Measurements from ENCODE around the gene FBXL16. TPM values are rescaled to one million over a fixed set of nuclear protein-coding genes. Genes with fewer than 3 reads are reported as not detected.
"Not testable (repeated sequence)": the region's sequence is repeated elsewhere in the genome, so short reads cannot be mapped to it uniquely, and the experiment has no call there.

The FBXL16 gene
- total RNA-seq, 4 donors from 2014 or later, result 5.8 to 7.5 (median 6.9) TPM

DNA sequence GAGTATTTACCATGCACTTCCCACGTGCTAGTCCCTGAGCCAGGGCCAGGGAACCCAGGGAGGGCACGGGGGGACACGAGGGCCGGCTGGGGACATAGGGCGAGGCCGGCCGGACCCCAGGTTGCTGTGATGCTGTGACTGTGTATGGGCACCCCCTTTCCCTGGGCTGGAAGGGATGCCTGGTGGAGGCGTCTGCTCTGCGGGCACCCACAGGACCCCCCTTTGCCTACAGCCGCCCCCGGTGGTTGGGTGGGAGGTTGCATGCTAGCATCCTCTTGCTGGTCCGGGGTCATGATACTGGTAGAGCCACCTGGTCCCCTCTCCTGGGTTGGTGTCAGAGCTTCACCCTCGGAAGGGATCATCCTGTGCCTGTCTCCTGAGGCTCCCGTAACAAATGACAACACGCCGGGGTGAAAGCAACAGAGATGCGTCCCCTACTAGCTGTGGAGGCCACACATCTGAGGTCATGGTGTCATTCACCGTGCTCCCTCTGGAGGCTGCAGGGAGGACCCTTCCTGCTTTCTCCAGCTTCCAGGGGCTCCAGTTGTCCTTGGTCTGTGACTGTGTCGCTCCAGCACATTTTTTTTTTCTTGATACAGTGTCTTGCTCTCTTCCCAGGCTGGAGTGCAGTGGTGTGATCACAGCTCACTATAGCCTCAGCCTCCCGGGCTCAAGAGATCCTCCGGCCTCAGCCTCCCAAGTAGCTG is 38.3 kb upstream of the FBXL16 start:
- H3K36me3 ChIP-seq, result no peaks in the 10 kb centered on the region
- peaks cover 12 to 13% of the 10 kb centered on the region in 2 donors for H3K4me1 ChIP-seq
- 81 to 84% methylated on average over 6 to 16 of the region's 21 CpGs for WGBS, 2 donors
- no peaks in the 10 kb centered on the region for H3K9me3 ChIP-seq
- no peak overlapping the region for H3K4me3 ChIP-seq (replicated peaks in 1 of 3)
- DNase-seq, result no peak
- no peak overlapping the region for H3K27ac ChIP-seq
- intact Hi-C loops (cut with DNase I), result no loop called here
- no peaks in the 10 kb centered on the region for H3K27me3 ChIP-seq
- TF ChIP-seq CTCF (IDR thresholded peaks at IDR 0.05), result no peak
- TF ChIP-seq POLR2A (IDR thresholded peaks at IDR 0.05), result no peak

DNA sequence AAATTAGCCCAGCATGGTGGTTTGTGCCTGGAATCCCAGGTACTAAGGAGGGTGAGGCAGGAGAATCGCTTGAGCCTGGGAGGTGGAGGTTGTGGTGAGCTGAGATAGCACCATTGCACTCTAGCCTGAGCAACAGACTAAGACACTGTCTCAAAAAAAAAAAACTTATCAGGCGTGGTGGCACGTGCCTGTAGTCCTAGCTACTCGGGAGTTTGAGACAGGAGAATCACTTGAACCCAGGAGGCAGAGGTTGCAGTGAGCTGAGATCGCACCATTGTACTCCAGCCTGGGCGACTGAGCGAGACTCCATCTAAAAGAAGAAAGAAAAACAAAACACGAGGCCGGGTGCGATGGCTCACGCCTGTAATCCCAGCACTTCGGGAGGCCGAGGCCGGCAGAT is 37.3 kb upstream of the FBXL16 start:
- H3K27ac ChIP-seq; H3K9me3 ChIP-seq; H3K4me3 ChIP-seq (replicated peaks in 1 of 3); intact Hi-C loops (cut with DNase I); DNase-seq; H3K27me3 ChIP-seq; H3K36me3 ChIP-seq: not testable (repeated sequence)
- 71 to 74% methylated on average over 14 of the region's 14 CpGs for WGBS, 2 donors
- peaks cover 12 to 13% of the 10 kb centered on the region in 2 donors for H3K4me1 ChIP-seq

DNA sequence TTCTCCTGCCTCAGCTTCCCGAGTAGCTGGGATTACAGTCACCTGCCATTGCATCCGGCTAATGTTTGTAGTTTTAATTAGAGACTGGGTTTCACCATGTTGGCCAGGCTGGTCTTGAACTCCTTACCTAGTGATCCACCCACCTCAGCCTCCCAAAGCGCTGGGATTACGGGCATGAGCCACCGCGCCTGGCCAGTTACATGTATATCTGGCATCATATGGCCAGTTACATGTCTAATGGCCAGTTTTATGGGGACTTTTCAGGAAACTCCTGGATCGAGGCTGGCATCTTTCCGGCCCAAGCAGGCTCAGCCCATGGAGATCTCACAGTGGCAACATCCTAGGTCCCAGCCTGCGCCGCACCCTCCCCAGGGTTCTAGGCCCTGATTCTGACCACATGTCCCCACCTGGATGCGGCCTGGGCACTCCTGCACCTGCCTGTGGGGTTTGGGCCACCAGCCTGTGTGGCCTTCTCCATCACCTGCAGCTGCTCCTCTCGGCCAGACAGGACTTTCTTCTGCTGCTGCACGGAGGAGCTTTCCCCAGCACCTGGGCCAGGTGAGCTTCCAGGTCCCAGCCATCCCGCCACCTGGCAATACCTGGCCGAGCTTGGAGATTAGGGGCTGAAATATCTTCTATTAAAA is 36.5 kb upstream of the FBXL16 start:
- H3K36me3 ChIP-seq, result peaks cover 0 to 3% of the 10 kb centered on the region in 2 donors
- no peak overlapping the region for H3K27ac ChIP-seq
- 87 to 89% methylated on average over 13 to 15 of the region's 15 CpGs for WGBS, 2 donors
- H3K4me1 ChIP-seq, result peaks cover 12 to 13% of the 10 kb centered on the region in 2 donors
- TF ChIP-seq POLR2A (IDR thresholded peaks at IDR 0.05) (no peak), CTCF (IDR thresholded peaks at IDR 0.05) (no peak)
- intact Hi-C loops (cut with DNase I), result no loop called here
- no peaks in the 10 kb centered on the region for H3K9me3 ChIP-seq
- DNase-seq, result no peak
- no peaks in the 10 kb centered on the region for H3K27me3 ChIP-seq
- H3K4me3 ChIP-seq (replicated peaks in 1 of 3), result no peak overlapping the region

DNA sequence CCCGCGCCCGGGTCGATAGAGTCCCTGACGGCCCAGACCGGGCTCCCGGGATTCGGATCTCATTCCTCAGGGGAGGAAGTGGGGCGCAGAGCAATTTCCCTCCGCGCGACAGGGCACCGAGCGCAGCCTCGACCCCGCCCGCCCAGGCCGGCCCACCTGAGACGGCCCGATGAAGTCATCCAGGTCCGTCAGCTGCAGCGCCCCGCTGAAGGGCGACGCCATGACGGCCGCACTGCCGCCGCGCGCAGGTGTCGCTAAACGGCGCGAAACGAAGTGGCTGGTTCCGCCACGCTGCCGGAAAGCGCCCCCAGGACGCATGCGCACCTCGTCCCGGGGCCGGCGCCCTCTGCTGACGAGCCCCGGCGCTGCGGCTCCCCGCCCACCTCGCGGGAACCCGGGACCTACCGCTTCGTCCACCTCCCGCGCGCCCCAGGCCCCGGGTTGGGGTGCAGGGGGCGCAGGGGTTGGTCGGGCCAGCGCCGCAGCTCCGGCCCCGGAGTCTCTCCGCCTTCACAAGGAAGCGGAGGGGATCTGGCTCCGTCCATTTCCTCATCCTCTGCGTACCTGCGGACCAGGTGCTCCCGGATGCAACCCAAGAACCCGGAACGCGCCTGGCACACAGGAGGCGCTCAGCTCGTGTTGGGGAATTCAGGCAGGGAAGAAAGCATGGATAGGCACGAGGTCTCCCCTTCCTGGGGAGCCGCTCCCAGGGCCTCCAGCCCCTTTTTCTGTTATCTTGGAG is 35.3 kb upstream of the FBXL16 start, which contains the start of gene CIAO3:
TSS of gene CIAO3 (minus strand) at position 234 of the 742 bp plus-strand sequence. CDS start at position 222, 12 bp downstream.
- intact Hi-C loops (cut with DNase I), result no loop called here
- DNase-seq, result peak; percentile 85
- Histone ChIP-seq H3K9me3 (no peaks in the 10 kb centered on the region), H3K27ac (peak within 1 kb of the TSS in 2 of 3 donors; percentile 36 to 54), H3K27me3 (no peaks in the 10 kb centered on the region), H3K36me3 (peaks cover 5 to 15% of the 10 kb centered on the region in 2 donors), H3K4me1 (peaks cover 12 to 13% of the 10 kb centered on the region in 2 donors), H3K4me3 (replicated peaks in 1 of 3) (peak within 1 kb of the TSS; percentile 56 to 96 (median 72))
- 1 to 3% methylated on average over 7 to 13 of the region's 79 CpGs for WGBS, 2 donors
- TF ChIP-seq POLR2A (IDR thresholded peaks at IDR 0.05) (peak in 1 of 2 donors; percentile 71), CTCF (IDR thresholded peaks at IDR 0.05) (peak; percentile 68 to 99 (median 90))

DNA sequence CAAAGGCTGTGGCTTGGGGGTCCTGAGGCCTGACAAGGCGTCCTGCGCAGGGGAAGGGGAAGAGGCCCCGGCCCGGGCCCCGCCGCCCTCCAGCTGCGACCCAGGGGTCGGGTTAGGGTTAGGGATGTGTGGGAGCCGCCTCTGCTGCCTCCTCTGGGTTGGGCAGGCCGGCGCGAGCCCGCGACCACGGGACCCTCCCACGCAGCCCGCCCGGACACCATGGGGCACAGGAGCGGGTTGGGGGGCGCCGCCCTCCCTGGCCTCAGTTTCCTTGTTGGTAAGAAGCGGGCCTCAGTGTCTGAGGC is 34.8 kb upstream of the FBXL16 start:
- Histone ChIP-seq H3K36me3 (peaks cover 10 to 20% of the 10 kb centered on the region in 2 donors), H3K27me3 (no peaks in the 10 kb centered on the region), H3K4me1 (peaks cover 12 to 13% of the 10 kb centered on the region in 2 donors), H3K9me3 (no peaks in the 10 kb centered on the region), H3K4me3 (replicated peaks in 1 of 3) (peak overlapping the region; percentile 56 to 96 (median 72)), H3K27ac (peak overlapping the region in 2 of 3 donors; percentile 36 to 54)
- no peak for TF ChIP-seq POLR2A (IDR thresholded peaks at IDR 0.05)
- no peak for TF ChIP-seq CTCF (IDR thresholded peaks at IDR 0.05)
- DNase-seq, result no peak
- intact Hi-C loops (cut with DNase I), result no loop called here
- WGBS, 2 donors, result no CpG with 5 or more reads among the region's 22 CpGs
